Activated naive CD8-positive, alpha-beta T cell treated with anti-CD3 and anti-CD28 coated beads, Interleukin-2, amount 50 U/mL, for 24 hours (primary cell): ENCODE data around the gene HOXA11.
A peak's percentile ranks its signal among the peaks of the same experiment; 100 is the strongest.

Experiments
- ATAC-seq: fragments of 150-1000 bp; cut with Tn5 transposase; one replicate; pipeline ENCODE4 v1.10.0; 2021
- DNase-seq: peaks from one replicate; pipeline ENCODE4 v3.0.0; 2021
- H3K27ac Mint-ChIP-seq: one replicate; pipeline ENCODE4 v1.8.0; 2021; ENCODE audit warnings: mild to moderate bottlenecking, mixed read lengths
- H3K27me3 Mint-ChIP-seq: one replicate; pipeline ENCODE4 v1.8.0; 2021; ENCODE audit warnings: mixed read lengths
- H3K36me3 Mint-ChIP-seq: one replicate; pipeline ENCODE4 v1.8.0; 2021; ENCODE audit warnings: low read depth, mixed read lengths
- H3K4me1 Mint-ChIP-seq: one replicate; pipeline ENCODE4 v1.8.0; 2021; ENCODE audit warnings: mixed read lengths
- H3K4me3 Mint-ChIP-seq: one replicate; pipeline ENCODE4 v1.8.0; 2021; ENCODE audit warnings: mild to moderate bottlenecking, moderate library complexity, mixed read lengths
- H3K9me3 Mint-ChIP-seq: one replicate; pipeline ENCODE4 v1.8.0; 2021; ENCODE audit warnings: mixed read lengths

HOXA11 gene

DNA sequence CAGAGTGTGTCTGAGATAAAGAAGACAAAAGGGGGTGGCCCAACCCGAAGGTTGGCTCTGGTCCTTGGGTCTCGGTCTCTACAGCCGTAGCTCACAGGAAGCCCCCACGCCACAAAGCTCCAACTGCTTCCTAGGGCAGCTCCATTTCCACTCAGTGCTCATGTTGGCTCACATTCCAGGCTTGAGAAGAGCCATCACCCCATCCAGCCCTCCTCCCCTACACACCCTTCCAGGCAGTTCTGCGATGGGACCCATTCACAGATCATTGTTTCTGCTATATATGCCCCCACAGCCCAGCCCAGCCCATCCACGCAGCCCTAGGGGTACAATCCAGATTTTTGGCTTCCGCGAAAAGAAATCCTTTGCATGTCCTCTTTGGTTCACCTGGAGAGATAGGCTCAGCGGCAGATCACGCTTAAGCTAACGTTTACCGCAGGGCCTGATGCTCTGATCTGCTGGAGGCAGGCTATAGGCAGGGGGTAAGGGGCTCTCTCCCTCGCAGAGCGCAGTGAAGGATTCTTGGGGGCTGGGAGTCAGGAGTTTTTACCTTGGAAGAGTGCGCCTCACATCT, 6.2 kb upstream of the HOXA11 start:
- H3K27me3 Mint-ChIP-seq, result peaks cover 86% of the 10 kb centered on the region
- H3K36me3 Mint-ChIP-seq, result no peaks in the 10 kb centered on the region
- ATAC-seq (no peak), DNase-seq (no peak)
- no peak overlapping the region for H3K4me3 Mint-ChIP-seq
- H3K9me3 Mint-ChIP-seq, result no peaks in the 10 kb centered on the region
- H3K4me1 Mint-ChIP-seq, result peaks cover 25% of the 10 kb centered on the region
- H3K27ac Mint-ChIP-seq, result peak overlapping the region; percentile 39

DNA sequence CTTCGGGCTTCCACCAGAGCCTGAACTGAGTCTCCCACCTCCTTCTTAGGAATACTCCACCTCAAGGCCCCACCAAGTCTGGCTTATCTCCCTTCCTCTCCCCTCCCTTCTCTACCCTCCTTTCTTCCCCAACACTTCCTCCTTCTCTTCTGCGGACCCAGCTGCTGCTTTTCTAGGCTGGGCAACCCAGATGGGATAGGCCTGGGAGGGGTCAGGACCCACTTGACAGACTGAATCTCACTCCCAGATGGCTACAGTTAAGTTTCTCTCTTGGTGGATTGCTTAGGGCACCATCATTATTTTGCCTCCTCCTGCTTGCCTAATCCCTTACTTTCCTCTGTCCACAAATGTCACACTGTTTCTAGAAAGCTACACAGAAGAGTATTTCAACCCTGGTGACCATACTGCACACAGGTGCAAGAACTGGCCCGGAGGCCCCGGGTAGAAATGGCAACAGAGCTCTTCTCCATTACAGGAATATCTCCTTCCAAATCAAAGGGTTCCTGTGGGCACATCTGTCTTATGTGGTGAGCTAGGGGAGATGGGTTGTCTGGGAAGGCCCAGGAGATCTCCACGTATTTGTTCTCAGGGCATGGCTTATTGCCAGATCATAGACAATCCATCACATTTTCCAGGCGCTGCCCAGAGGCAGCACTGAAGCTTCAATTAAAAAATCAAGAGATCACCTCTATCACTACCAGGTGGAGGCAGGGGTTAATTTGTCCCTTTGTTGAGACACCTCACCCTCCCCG, 5.1 kb upstream of the HOXA11 start:
- no peak overlapping the region for H3K27ac Mint-ChIP-seq
- no peak overlapping the region for H3K4me3 Mint-ChIP-seq
- DNase-seq (no peak), ATAC-seq (no peak)
- peaks cover 33% of the 10 kb centered on the region for H3K4me1 Mint-ChIP-seq
- peaks cover 89% of the 10 kb centered on the region for H3K27me3 Mint-ChIP-seq
- H3K36me3 Mint-ChIP-seq, result no peaks in the 10 kb centered on the region
- H3K9me3 Mint-ChIP-seq, result no peaks in the 10 kb centered on the region

DNA sequence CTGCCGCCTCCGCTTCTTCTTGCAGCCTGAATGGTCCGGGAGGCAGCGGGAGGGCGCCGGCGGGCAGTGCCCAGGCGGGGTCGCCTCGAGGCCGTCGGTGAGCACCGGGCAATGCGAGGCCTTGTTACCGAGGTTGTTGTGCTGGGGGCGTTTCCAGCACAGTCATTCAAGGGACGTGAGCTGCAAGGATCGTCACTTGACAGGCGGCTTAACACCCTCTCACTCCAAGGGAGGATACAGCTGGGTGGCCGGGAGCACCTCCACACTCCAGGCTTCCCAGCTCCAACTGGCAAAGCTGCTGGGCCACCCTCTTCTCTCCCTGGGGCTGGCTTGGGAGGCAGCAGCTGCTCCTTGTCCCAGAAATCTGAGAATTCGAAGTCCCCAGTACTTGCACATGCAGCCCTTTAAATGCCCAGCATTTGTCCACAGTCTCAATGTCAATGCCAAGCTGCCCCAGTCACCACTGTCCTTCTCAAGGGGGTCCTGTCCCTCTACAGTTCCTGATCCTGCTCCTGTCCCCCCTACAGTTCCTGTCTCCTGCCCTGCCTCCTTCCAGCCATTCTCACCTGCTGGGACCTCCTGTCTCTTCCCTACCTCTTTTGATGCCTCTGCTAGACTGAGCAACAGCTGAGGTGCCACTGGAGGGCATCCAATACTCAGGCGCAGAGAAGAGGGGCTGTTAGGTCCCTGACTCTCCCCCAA, 4.4 kb upstream of the HOXA11 start:
- H3K4me3 Mint-ChIP-seq, result no peak overlapping the region
- ATAC-seq (no peak), DNase-seq (no peak)
- no peaks in the 10 kb centered on the region for H3K36me3 Mint-ChIP-seq
- H3K9me3 Mint-ChIP-seq, result no peaks in the 10 kb centered on the region
- H3K27me3 Mint-ChIP-seq, result peaks cover 89% of the 10 kb centered on the region
- peaks cover 40% of the 10 kb centered on the region for H3K4me1 Mint-ChIP-seq
- H3K27ac Mint-ChIP-seq, result no peak overlapping the region

DNA sequence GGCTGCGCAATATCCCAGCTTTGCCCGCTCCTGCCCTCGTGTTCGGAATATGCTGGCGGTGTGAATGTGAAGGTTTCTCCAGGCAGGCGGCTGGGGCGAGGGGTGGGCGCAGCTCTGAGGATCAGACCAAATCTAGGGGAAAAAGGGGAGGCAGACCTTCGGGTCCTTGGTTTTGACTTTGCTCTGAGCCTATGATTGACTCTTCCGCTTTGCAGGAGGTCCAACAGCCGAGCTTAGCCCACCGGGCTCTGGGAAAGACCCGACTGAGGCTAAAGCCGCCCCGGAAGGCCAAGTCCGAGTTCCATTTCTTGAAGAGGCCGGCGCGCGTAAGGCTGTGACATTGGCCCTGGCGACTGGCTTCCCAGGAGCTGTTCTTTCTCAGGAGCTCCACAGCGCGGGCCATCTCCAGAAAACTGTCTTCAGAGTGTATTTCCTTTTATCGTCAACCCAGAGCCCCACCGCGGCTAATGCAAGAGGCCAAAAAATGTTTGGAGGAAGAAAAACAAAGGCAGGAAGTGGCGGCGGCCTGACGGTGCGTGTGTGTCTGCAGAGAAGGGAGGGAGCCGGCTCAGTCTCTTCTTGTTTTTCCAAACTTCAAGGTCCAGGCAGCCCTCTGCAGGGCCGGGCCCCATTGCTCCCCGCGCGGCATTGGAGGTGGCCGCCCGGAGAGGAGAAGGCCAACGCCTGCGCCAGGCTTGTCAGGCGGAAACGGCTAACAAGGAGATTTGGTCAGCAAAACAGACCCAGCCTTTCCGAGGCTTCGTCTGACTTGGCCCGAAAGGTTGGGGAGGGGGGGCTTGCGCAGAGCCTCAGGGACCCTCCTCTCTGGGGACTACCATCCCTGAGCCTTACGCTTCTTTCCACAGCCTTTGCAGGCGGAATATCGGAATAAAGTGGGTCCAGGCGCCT, 3.6 kb upstream of the HOXA11 start:
- DNase-seq (no peak), ATAC-seq (no peak)
- Mint-ChIP-seq H3K4me3 (peak overlapping the region; percentile 63), H3K27me3 (peaks cover 88% of the 10 kb centered on the region), H3K4me1 (peaks cover 43% of the 10 kb centered on the region), H3K9me3 (no peaks in the 10 kb centered on the region), H3K36me3 (no peaks in the 10 kb centered on the region), H3K27ac (no peak overlapping the region)

DNA sequence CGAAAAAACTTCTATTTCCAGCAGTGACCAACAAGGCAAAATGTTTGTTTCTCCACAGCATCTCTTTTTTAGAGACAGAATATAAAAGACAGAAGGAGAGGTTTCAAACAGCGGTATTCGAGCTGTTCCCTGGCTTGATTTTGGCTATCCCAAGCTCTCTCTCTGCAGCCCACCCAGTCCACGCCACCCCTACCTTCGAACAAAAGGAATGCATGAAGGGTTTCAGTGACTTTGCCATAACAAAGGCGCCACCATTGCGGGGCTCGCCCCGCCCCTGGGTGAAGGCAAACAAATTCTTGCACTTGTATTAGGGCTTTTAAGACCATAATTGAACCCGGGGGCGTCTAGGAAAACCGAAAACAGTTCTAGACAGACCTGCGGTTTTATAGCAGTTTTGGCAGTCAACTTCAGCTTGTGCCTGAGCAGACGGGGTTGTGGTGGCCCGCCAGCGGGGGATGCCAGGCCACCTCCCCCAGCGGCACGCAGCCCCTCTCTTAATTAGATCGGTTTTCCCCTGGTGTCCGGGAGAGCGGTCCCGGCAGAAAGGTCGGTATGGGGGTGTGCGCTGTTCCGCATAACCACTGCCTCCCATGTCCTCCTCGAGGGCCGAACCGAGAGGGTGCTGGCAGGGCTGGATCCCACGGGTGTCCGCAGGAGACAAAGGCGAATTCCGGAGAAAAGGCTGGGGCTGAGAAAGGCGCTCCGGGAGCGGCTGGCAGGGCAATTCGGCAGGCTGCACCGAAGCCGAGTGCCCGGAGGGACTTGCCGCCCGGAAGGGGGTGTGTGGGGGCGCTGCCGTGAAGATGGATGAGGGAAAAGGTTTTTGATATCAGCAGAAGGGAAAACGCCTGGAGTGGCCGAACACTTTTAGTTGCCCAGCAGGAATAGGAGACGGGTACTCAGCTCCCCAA, 2.7 kb upstream of the HOXA11 start:
- H3K27ac Mint-ChIP-seq, result no peak overlapping the region
- no peaks in the 10 kb centered on the region for H3K36me3 Mint-ChIP-seq
- ATAC-seq (no peak), DNase-seq (peak; percentile 2)
- H3K4me3 Mint-ChIP-seq, result peak overlapping the region; percentile 63
- H3K4me1 Mint-ChIP-seq, result peaks cover 40% of the 10 kb centered on the region
- no peaks in the 10 kb centered on the region for H3K9me3 Mint-ChIP-seq
- peaks cover 88% of the 10 kb centered on the region for H3K27me3 Mint-ChIP-seq

DNA sequence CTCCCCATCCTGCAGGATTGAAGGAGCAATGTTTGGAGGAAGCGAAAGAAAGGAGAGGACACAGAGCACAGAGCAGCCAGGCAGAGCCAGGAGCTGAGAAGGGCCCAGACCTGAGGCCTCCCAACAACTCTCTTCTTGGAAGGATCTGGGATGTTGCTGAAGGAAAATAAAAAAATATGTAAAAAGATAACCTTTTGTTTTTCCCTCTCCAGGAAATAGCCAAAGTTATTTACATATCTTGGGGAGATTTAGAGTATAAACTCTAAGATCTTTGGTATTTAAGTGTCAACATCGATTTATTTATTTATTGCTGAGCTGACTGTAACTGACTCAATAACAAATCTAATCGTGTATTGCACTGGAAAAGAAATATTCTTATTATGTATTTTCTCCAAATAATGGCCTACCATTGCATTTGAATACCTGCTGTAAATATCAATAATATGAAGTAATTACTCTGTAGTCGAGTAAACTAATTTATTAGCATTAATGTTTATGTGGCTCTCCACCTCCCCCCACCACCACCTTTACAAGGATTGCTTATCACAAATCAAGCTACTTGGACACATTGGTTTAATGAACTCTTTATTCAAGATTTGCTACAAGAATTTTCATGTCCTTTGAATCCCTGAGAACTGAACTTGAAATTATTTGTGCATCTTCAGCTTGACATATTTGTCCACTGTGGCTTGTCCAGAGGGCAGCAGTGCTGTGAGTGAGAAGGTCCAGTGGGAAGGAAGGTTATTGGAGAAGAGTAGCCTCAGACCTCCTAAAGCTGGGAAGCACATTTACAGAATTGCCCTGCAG, 1.8 kb upstream of the HOXA11 start:
- H3K27me3 Mint-ChIP-seq, result peaks cover 88% of the 10 kb centered on the region
- ATAC-seq (no peak), DNase-seq (peak; percentile 0)
- H3K27ac Mint-ChIP-seq, result no peak overlapping the region
- no peaks in the 10 kb centered on the region for H3K36me3 Mint-ChIP-seq
- no peaks in the 10 kb centered on the region for H3K9me3 Mint-ChIP-seq
- no peak overlapping the region for H3K4me3 Mint-ChIP-seq
- peaks cover 39% of the 10 kb centered on the region for H3K4me1 Mint-ChIP-seq

DNA sequence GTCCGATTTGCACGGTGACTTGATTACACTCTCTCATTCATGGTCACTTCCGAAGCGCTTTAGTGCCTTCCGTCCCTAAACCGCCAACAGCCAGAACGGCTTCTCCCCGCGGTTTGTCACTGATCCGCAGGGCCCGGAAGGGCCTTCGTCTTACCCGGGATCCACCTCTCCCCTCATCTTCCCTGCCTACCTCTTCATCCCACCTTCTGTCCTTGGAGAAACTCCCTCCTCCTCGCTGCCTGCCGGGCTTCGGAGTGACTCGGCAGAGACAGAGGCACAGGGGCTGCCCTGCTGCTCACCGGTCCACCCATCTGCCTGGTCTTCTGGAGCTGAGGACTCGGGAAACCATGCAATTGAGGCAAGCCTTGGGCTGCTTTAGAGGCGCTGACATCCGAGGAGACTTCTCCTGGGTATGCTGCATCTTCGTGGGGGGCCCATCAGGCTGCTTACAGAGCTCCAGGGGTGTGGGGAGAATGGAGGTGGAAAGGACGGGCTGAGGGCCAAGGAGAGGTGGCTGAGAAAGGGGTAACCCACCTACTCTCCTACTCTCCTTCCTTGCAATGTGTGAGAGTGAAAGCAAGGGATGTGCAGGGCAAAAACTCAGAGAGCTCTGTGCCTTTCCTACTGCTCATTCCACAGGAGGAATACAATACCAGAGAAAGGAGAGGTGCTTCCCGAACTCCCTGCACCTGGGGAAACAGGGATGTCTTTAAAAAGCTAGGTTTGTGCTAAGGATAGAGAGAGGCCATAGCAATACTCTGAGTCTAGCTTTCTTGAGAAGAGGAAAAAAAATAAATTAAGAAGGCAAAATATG, 1.0 kb upstream of the HOXA11 start:
- no peaks in the 10 kb centered on the region for H3K9me3 Mint-ChIP-seq
- ATAC-seq, result no peak
- H3K27ac Mint-ChIP-seq, result peak overlapping the region; percentile 9
- H3K36me3 Mint-ChIP-seq, result no peaks in the 10 kb centered on the region
- DNase-seq, result no peak
- H3K27me3 Mint-ChIP-seq, result peaks cover 88% of the 10 kb centered on the region
- peaks cover 39% of the 10 kb centered on the region for H3K4me1 Mint-ChIP-seq
- H3K4me3 Mint-ChIP-seq, result peak overlapping the region; percentile 69

DNA sequence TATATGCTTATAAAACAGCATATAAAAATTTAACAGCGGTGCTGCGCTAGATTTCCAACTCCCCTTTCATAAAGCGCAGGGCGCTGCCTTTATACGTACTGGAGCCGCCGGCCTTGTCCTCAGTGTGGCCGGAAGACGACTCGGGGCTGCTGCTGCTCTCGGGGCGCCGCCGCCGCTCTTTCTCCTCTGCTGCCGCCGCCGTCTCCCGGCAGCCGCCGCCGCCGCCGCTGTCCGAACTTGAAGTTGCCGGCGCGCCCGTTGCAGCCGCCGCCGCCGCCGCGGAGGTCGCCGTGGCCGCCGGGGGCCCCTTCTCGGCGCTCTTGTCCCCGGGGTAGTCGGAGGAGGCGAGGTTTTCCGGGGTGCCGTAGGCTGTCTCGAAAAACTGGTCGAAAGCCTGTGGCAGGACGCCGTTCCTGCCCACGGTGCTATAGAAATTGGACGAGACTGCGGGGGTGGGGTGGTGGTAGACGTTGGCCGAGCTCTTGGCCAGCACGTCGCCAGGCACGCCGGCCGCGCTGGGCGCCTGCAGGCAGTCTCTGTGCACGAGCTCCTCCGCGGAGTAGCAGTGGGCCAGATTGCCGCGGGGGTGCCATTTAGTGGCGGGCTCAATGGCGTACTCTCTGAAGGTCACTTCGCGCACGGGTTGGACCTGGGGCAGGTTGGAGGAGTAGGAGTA, 557 bp downstream of the HOXA11 start:
- Mint-ChIP-seq H3K36me3 (no peaks in the 10 kb centered on the region), H3K9me3 (no peaks in the 10 kb centered on the region), H3K27ac (peak overlapping the region; percentile 59), H3K4me3 (peak overlapping the region; percentile 69), H3K27me3 (peaks cover 85% of the 10 kb centered on the region), H3K4me1 (peaks cover 42% of the 10 kb centered on the region)
- ATAC-seq, result peak; percentile 41
- no peak for DNase-seq

DNA sequence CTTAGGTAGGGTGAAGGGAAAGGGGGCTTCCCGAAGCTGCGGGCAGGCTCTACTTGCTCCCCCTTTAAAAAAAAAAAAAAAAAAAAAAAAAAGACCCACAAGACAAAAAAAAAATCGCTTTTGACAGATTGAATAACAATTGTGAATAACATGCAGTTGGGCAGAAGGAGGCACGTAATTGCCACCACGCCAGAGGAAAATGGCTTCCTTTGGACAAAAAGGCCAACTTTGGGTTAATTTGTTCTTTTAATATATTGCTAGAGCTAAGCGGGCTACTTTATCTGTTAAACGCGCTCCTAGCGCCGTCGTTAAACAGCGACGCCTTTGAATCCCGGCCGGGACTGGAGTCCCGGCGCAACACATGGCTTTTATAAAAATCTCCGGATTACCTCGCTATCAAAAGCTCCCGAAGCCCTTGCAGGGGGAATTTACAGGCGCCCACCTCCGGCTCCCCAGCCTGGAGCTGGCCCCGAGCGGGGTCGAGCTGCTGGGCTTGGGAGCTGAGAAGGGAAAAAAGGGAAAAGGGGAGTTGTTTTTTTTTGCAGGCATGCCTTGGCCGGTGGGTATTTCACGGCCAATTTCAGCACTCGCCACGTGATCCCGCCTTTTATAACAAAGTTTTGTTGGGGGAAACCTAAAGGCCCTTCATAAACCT, 1.2 kb downstream of the HOXA11 start:
- no peaks in the 10 kb centered on the region for H3K9me3 Mint-ChIP-seq
- H3K36me3 Mint-ChIP-seq, result no peaks in the 10 kb centered on the region
- H3K27me3 Mint-ChIP-seq, result peaks cover 88% of the 10 kb centered on the region
- ATAC-seq, result no peak
- peak; percentile 6 for DNase-seq
- H3K27ac Mint-ChIP-seq, result no peak overlapping the region
- H3K4me3 Mint-ChIP-seq, result peak overlapping the region; percentile 61
- peaks cover 43% of the 10 kb centered on the region for H3K4me1 Mint-ChIP-seq

DNA sequence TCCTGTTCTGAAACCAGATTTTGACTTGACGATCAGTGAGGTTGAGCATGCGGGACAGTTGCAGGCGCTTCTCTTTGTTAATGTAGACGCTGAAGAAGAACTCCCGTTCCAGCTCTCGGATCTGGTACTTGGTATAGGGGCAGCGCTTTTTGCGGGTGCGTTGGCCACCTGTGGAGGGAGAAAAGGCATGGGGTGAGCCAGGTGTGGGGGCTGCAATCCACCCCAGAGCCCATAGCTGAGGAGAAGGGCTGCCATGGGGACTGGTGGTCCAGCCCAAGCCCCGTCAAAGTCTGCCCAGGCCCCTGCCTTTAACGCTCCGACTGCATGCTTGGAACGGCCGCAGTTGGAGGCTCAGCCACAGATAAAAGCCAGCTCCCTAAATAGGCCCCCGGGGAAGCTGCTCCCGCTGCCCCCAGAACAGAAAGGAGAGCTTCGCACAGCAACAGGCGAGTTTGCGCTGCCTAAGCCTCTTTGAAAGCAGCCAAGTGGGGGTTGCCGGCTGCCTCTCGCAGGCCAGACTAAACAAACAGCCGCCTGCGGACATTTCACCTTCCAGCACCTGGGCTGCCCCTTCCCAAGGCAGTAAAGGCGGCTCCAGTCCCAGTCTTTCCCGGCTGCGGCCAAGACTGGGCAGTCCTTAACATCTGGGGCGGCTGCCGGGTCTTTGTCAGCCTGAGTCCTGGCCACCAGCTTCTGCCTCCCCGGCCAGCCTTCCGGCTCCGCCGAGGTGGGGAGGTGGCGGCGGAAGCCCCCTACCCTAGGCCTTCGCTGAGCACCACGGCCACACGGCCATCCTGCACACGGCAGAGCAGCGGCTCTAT, 2.0 kb downstream of the HOXA11 start:
- ATAC-seq, result no peak
- Mint-ChIP-seq H3K27ac (no peak overlapping the region), H3K4me1 (peaks cover 36% of the 10 kb centered on the region), H3K36me3 (no peaks in the 10 kb centered on the region), H3K27me3 (peaks cover 88% of the 10 kb centered on the region), H3K9me3 (no peaks in the 10 kb centered on the region), H3K4me3 (no peak overlapping the region)
- peak; percentile 1 for DNase-seq

DNA sequence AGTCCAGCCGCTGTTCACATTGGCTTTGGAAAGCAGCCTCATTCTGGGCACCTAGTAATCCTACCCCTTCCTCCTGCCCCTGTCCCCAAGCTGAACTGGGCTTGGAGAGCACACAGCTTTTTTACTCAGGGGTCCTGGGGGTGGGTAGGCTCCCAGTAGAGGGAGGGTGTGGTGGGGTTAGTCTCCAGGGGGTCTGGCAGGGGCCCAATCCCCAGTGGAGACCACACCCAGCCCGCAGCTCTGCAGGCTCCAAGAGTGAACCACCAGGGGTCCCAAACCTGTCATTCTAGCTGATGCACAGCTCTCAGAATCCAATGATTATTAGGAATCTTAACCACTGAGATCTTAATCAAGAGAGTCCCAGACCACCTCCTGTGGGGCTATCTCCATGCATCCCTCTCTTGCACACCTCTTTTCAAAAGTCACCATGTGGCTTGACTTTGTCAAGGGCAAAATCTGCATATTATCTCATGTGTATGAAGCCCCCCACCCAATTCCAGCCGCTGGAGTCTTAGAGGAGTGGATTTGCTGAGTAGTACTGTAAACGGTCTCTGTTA, 2.7 kb downstream of the HOXA11 start:
- H3K4me1 Mint-ChIP-seq, result peaks cover 30% of the 10 kb centered on the region
- H3K27me3 Mint-ChIP-seq, result peaks cover 88% of the 10 kb centered on the region
- no peak overlapping the region for H3K4me3 Mint-ChIP-seq
- no peaks in the 10 kb centered on the region for H3K36me3 Mint-ChIP-seq
- DNase-seq, result no peak
- H3K9me3 Mint-ChIP-seq, result no peaks in the 10 kb centered on the region
- no peak overlapping the region for H3K27ac Mint-ChIP-seq
- no peak for ATAC-seq
